Thyroid gland (tissue), 4 donors: ENCODE measurements around the gene KCNA5. TPM values are rescaled to one million over a fixed set of nuclear protein-coding genes. Genes with fewer than 3 reads are reported as not detected.

Experiments
- DNase-seq, 2 donors: peaks; one replicate each; pipeline ENCODE4 v3.0.0-alpha.2; 2019
- H3K27ac ChIP-seq, 3 donors: fragments of 200-600 bp; sonication (generic); 1 replicate in 2 of 3; 2 replicates in 1 of 3; pipeline ENCODE4 v1.5.1; 2016 to 2019; ENCODE audit warnings: mild to moderate bottlenecking in 1 of 3, moderate library complexity in 1 of 3
- H3K27me3 ChIP-seq: fragments of 200-600 bp; sonication (generic); one replicate; pipeline ENCODE4 v1.5.1; 2019
- H3K36me3 ChIP-seq, 2 donors: fragments of 200-600 bp; sonication (generic); one replicate each; pipeline ENCODE4 v1.5.1; 2016 to 2019
- H3K4me1 ChIP-seq, 2 donors: fragments of 200-600 bp; sonication (generic); one replicate each; pipeline ENCODE4 v1.5.1; 2017 to 2019
- H3K4me3 ChIP-seq, 3 donors: fragments of 200-600 bp; sonication (generic); replicated peaks in 1 of 3; 1 replicate in 2 of 3; 2 replicates in 1 of 3; pipeline ENCODE4 v1.5.1; 2016; ENCODE audit warnings: mild to moderate bottlenecking in 1 of 3
- H3K9me3 ChIP-seq: fragments of 200-600 bp; sonication (generic); one replicate; pipeline ENCODE4 v1.5.1; 2017
- POLR2A ChIP-seq, 2 donors: fragments of 450-650 bp; IDR thresholded peaks; one replicate each; pipeline ENCODE4 v1.6.1; 2017; ENCODE audit warnings: antibody characterized with exemption in 2 of 2, mild to moderate bottlenecking in 2 of 2, moderate library complexity in 1 of 2
- WGBS, 2 donors: methylation state at CpG; one replicate each; pipeline ENCODE4 v1.1.5; 2017; 5-methylcytosine and 5-hydroxymethylcytosine counted together
- intact Hi-C: fragments of 100-400 bp; cut with DNase I; formaldehyde crosslinking; loops from one replicate; pipeline ENCODE4 v1.15.1; 2023
- total RNA-seq, 4 donors: library from RNA; depleted of rRNA; stranded (reverse); fragments of >200 nt; gene quantifications; one replicate each; pipeline ENCODE4 v1.2.3, GENCODE V29; 2016
- TF ChIP-seq, protein P1 (sequence below), 6 experiments: fragments of 200-600 bp in 3 of 6; fragments of 450-650 bp in 3 of 6; sonication (generic) in 3 of 6; IDR thresholded peaks; one replicate each; pipeline ENCODE4 v1.5.1; 2016 to 2019; ENCODE audit warnings: antibody characterized with exemption in 6 of 6, mild to moderate bottlenecking in 2 of 6, inconsistent platforms in 1 of 6, moderate library complexity in 1 of 6

Gene KCNA5
- total RNA-seq, 4 donors from 2014 or later = 0.40 to 1.0 (median 0.76) TPM

DNA sequence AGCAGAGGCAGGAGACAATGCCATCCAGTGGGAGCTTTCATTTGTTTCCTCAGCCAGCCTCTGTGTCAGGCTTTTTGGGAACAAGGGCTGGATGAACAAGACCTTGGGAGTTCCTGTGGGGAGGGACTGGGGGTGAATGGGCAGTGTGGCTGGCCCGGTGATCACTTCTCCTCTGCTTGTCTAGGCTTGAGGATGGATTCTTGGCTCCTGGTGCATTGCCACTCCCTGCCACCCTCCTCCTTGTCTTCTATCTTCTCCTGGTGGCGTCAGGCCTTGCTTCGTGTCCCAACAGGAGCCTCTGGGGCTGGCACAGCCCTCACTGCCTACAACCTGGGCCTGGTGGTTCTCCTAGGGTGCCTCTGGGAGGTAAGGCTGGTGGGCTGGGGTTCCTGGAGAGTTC, 25.0 kb upstream of the KCNA5 start:
- H3K27me3 ChIP-seq = no peaks in the 10 kb centered on the region
- TF ChIP-seq POLR2A (IDR thresholded peaks at IDR 0.05) = no peak
- TF ChIP-seq, protein P1, sequence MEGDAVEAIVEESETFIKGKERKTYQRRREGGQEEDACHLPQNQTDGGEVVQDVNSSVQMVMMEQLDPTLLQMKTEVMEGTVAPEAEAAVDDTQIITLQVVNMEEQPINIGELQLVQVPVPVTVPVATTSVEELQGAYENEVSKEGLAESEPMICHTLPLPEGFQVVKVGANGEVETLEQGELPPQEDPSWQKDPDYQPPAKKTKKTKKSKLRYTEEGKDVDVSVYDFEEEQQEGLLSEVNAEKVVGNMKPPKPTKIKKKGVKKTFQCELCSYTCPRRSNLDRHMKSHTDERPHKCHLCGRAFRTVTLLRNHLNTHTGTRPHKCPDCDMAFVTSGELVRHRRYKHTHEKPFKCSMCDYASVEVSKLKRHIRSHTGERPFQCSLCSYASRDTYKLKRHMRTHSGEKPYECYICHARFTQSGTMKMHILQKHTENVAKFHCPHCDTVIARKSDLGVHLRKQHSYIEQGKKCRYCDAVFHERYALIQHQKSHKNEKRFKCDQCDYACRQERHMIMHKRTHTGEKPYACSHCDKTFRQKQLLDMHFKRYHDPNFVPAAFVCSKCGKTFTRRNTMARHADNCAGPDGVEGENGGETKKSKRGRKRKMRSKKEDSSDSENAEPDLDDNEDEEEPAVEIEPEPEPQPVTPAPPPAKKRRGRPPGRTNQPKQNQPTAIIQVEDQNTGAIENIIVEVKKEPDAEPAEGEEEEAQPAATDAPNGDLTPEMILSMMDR (IDR thresholded peaks at IDR 0.05) = no peak
- H3K4me3 ChIP-seq = no peak overlapping the region
- intact Hi-C loops = no loop called here
- no peaks in the 10 kb centered on the region for H3K4me1 ChIP-seq
- no peak for DNase-seq
- no peaks in the 10 kb centered on the region for H3K36me3 ChIP-seq
- no peak overlapping the region for H3K27ac ChIP-seq
- no peaks in the 10 kb centered on the region for H3K9me3 ChIP-seq
- 83 to 92% methylated on average over 3 of the region's 3 CpGs for WGBS, 2 donors

DNA sequence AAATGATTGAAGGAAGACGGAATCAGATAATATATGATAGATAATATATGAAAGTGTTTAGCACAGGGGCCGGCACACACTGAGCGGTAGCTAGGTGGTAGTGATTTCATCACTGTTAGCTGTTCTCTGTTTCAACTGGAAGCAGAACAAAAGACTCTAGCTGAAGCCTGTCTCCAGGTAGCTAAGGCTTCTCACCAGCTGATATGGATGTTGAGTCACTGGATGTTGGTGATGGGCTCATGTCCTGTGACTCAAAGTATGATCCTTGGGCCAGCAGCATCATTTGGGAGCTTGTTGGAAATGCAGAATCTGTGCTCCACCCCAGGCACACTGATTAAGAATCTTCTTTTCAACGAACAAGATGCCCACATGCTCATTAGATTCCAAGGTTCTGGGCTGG, 21.7 kb upstream of the KCNA5 start:
- TF ChIP-seq POLR2A (IDR thresholded peaks at IDR 0.05) = no peak
- TF ChIP-seq, protein P1 (IDR thresholded peaks at IDR 0.05) = no peak
- no peaks in the 10 kb centered on the region for H3K9me3 ChIP-seq
- intact Hi-C loops = loop anchor here (2.0 kb wide), 1 partner anchor 63 kb away; no protein-coding TSS in a partner anchor
- 81 to 83% methylated on average over 4 of the region's 4 CpGs for WGBS, 2 donors
- no peaks in the 10 kb centered on the region for H3K36me3 ChIP-seq
- H3K27ac ChIP-seq = no peak overlapping the region
- no peak for DNase-seq
- no peaks in the 10 kb centered on the region for H3K4me1 ChIP-seq
- no peak overlapping the region for H3K4me3 ChIP-seq
- H3K27me3 ChIP-seq = no peaks in the 10 kb centered on the region

DNA sequence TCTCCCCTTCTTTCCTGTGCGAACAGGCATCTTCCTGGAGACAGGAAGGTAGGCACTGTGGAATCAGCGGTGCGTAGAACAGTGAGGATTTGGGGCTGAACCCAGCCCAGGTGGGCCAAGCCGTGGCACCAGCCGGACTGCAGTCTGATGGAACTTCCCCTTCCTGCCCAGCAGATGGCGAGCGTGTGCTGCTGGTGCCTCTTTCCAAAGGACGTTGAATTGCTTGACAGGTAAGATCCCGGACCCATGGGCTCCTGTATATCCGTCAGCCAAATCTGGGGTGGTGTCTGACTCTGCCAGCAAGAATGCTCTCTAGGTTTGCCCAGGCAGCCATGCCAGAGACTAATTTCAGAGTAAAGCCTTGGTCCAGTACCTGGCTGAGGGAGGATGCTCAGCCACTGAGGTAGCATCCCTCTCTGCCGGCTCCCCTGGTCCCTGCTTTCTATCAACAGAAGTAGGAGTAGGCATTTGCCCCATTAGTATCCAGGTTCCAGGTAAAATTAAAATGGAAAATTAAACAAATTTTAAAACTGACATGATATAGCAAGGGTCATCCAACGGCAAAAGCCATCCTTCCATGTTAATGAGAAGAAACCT, 21.1 kb upstream of the KCNA5 start:
- WGBS, 2 donors = 22 to 24% methylated on average over 10 to 11 of the region's 12 CpGs
- Histone ChIP-seq H3K36me3 (no peaks in the 10 kb centered on the region), H3K4me3 (no peak overlapping the region), H3K27ac (no peak overlapping the region), H3K9me3 (no peaks in the 10 kb centered on the region), H3K4me1 (no peaks in the 10 kb centered on the region), H3K27me3 (no peaks in the 10 kb centered on the region)
- intact Hi-C loops = loop anchor here (2.0 kb wide), 1 partner anchor 62 kb away; no protein-coding TSS in a partner anchor
- peak; percentile 56 to 60 for DNase-seq
- no peak for TF ChIP-seq POLR2A (IDR thresholded peaks at IDR 0.05)
- TF ChIP-seq, protein P1 (IDR thresholded peaks at IDR 0.05) = peak; percentile 77 to 96 (median 92)

DNA sequence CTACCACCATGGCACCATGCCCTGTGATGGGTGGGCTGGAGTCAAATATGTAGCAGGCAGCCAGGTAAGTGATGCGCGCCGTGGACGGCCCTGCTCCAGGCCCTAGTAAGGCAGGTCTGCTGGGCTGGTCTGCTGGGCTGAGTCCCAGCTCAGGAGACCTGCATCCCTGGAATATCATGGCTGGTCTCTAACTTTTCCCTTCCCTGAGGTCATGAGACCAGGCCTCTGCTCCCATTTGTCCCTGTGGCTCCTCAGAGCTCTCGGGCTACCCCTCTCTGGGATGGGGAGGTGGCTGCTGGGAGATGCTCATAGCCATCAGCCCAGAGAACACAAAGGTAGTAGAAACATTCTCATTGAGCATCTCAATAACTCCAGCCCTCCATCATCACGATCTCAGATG, 19.8 kb upstream of the KCNA5 start:
- Histone ChIP-seq H3K4me1 (no peaks in the 10 kb centered on the region), H3K4me3 (no peak overlapping the region), H3K9me3 (no peaks in the 10 kb centered on the region), H3K36me3 (no peaks in the 10 kb centered on the region), H3K27me3 (no peaks in the 10 kb centered on the region), H3K27ac (no peak overlapping the region)
- TF ChIP-seq POLR2A (IDR thresholded peaks at IDR 0.05) = no peak
- TF ChIP-seq, protein P1 (IDR thresholded peaks at IDR 0.05) = no peak
- 85 to 93% methylated on average over 6 of the region's 6 CpGs for WGBS, 2 donors
- no peak for DNase-seq
- intact Hi-C loops = loop anchor here (2.0 kb wide), 1 partner anchor 61 kb away; no protein-coding TSS in a partner anchor

DNA sequence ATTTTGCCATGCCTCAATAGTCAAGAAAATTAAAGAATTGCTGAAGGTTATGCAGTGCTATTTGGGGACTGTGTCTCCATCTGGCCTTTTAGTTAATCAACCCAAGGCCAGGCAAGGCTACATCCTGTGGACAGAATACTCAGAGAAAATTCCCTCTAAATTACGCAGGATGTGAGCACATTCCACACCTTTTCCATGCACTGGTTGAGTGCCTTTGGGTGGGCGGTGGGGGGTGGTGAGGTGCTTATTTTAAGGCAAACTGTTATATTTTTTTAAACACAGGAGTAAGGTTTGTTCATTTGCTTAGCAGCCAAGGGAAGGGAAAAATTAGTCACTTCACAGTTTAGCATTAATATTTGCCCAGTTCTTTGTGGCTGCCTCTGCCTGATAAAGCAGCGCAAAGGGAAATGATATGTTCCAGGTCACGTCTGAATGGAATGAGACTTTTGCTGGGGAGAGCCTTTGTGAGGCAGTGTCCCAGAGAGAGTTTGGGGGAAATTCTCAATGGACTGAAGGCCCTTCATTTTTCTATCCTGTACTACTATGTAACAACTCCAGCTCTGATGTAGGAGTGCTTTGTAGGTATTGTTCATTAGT, 17.2 kb upstream of the KCNA5 start:
- Histone ChIP-seq H3K36me3 (no peaks in the 10 kb centered on the region), H3K27me3 (no peaks in the 10 kb centered on the region), H3K27ac (no peak overlapping the region), H3K4me3 (no peak overlapping the region), H3K4me1 (no peaks in the 10 kb centered on the region), H3K9me3 (no peaks in the 10 kb centered on the region)
- 80 to 88% methylated on average over 4 of the region's 4 CpGs for WGBS, 2 donors
- DNase-seq = no peak
- intact Hi-C loops = no loop called here
- TF ChIP-seq POLR2A (IDR thresholded peaks at IDR 0.05) = no peak
- TF ChIP-seq, protein P1 (IDR thresholded peaks at IDR 0.05) = no peak
